ENCODE measurements around the gene SPAG9.

GRCh38 chr17:50943575-50943933, 177.1 kb downstream of the SPAG9 start:
- TF ChIP-seq EZH2 (IDR thresholded peaks at IDR 0.05; ENCODE audit: borderline replicate concordance) (no peak), CTCF (IDR thresholded peaks at IDR 0.05; ENCODE audit: poor library complexity) (no peak)

Measured in hepatocyte (in vitro differentiated cells).